Spleen (tissue), 11 donors: ENCODE data around the gene UFSP2. TPM values are rescaled to one million over a fixed set of nuclear protein-coding genes. Genes with fewer than 3 reads are reported as not detected.

Experiments used
- DNase-seq: peaks from one replicate; pipeline ENCODE4 v3.0.0-alpha.2; 2020
- H3K27ac ChIP-seq, 8 donors: fragments of 200-600 bp; sonication (generic) in 7 of 8; 1 replicate in 4 of 8; 2 replicates in 4 of 8; pipeline versions ENCODE4 v1.5.0 to v1.8.0; 2016 to 2021; ENCODE audit warnings: inconsistent platforms in 4 of 8, mild to moderate bottlenecking in 4 of 8, moderate library complexity in 1 of 8
- H3K27me3 ChIP-seq, 7 donors: fragments of 200-600 bp; sonication (generic) in 6 of 7; replicated peaks in 1 of 7; 1 replicate in 4 of 7; 2 replicates in 3 of 7; pipeline versions ENCODE4 v1.5.0 to v1.8.0; 2016 to 2021; ENCODE audit warnings: inconsistent platforms in 3 of 7, mild to moderate bottlenecking in 1 of 7
- H3K36me3 ChIP-seq, 6 donors: fragments of 200-600 bp; sonication (generic) in 5 of 6; 1 replicate in 4 of 6; 2 replicates in 2 of 6; pipeline versions ENCODE4 v1.5.0 to v1.8.0; 2016 to 2021; ENCODE audit warnings: inconsistent platforms in 2 of 6
- H3K4me1 ChIP-seq, 6 donors: fragments of 200-600 bp; sonication (generic) in 5 of 6; 1 replicate in 3 of 6; 2 replicates in 3 of 6; pipeline versions ENCODE4 v1.5.0 to v1.8.0; 2016 to 2021; ENCODE audit warnings: inconsistent platforms in 3 of 6
- H3K4me3 ChIP-seq, 8 donors: fragments of 200-600 bp; sonication (generic) in 7 of 8; 1 replicate in 4 of 8; 2 replicates in 4 of 8; pipeline versions ENCODE4 v1.5.0 to v1.8.0; 2016 to 2021; ENCODE audit warnings: inconsistent platforms in 4 of 8, mild to moderate bottlenecking in 4 of 8, moderate library complexity in 2 of 8
- H3K9me3 ChIP-seq, 8 donors: fragments of 200-600 bp; sonication (generic) in 7 of 8; 1 replicate in 4 of 8; 2 replicates in 4 of 8; pipeline versions ENCODE4 v1.5.0 to v1.8.0; 2016 to 2021; ENCODE audit warnings: inconsistent platforms in 4 of 8
- POLR2A ChIP-seq, 3 donors: fragments of 450-650 bp; IDR thresholded peaks; one replicate each; pipeline ENCODE4 v1.5.1; 2017; ENCODE audit warnings: antibody characterized with exemption in 3 of 3, mild to moderate bottlenecking in 1 of 3
- POLR2AphosphoS5 ChIP-seq, 3 donors: sonication (generic); formaldehyde crosslinking; IDR thresholded peaks; one replicate each; pipeline ENCODE4 v1.5.1; 2017; ENCODE audit warnings: antibody characterized with exemption in 3 of 3
- WGBS, 5 donors: extraction: QIAGEN DNeasy Blood & Tissue Kit in 3 of 5; methylation state at CpG; one replicate each; pipeline versions ENCODE4 v1.1.5 to v1.1.7; 2013 to 2018; 5-methylcytosine and 5-hydroxymethylcytosine counted together
- intact Hi-C: fragments of 100-400 bp; cut with DNase I; formaldehyde crosslinking; loops from one replicate; pipeline ENCODE4 v1.15.0; 2023; ENCODE audit warnings: low total_unique reads
- polyA plus RNA-seq, 3 donors: library from polyadenylated mRNA; stranded (reverse); fragments of 200-250 nt; gene quantifications; one replicate each; pipeline ENCODE4 v1.2.1, GENCODE V29; 2013
- small RNA-seq, 4 donors: library from RNA; depleted of rRNA; stranded (forward); fragments of <200 nt; gene quantifications; one replicate each; pipeline ENCODE3, GENCODE V24; 2016
- total RNA-seq, 7 donors: library from RNA; depleted of rRNA in 3 of 7; stranded (reverse); fragments of >200 nt in 3 of 7; fragmentation: NEBNext Ultra II Directional in 4 of 7; extraction: Animal tissue kit (Norgen Biotek cat#: 25700) in 4 of 7; gene quantifications; one replicate each; pipeline versions ENCODE4 v1.1.0 to v1.2.1, GENCODE V29; 2016 to 2021
- TF ChIP-seq, protein P1 (sequence below), 11 experiments: fragments of 200-600 bp in 7 of 11; fragments of 450-650 bp in 4 of 11; sonication (generic) in 4 of 11; IDR thresholded peaks in 8 of 11; conservative IDR thresholded peaks in 3 of 11; 1 replicate in 7 of 11; 2 replicates in 4 of 11; pipeline versions ENCODE4 v1.4.0 to v1.8.0; 2016 to 2021; ENCODE audit warnings: antibody characterized with exemption in 11 of 11, inconsistent platforms in 4 of 11, mild to moderate bottlenecking in 1 of 11
- donor health status: healthy with polysubstance abuse.
- donor health status: DM: no; HTN: no; CAD: no; lungs with moderate emphysema.
- donor health status: DM: no; HTN: no; CAD: no.
- donor health status: Bipolar disorder and iron deficiency.
- donor health status: healthy.
- donor health status: DM: no; HTN: no; CAD: no.
- donor health status: DM: yes; HTN: yes; CAD: no.

UFSP2 gene
- total and polyA plus RNA-seq, 10 donors = 11.0 to 44.1 (median 25.0) TPM

DNA sequence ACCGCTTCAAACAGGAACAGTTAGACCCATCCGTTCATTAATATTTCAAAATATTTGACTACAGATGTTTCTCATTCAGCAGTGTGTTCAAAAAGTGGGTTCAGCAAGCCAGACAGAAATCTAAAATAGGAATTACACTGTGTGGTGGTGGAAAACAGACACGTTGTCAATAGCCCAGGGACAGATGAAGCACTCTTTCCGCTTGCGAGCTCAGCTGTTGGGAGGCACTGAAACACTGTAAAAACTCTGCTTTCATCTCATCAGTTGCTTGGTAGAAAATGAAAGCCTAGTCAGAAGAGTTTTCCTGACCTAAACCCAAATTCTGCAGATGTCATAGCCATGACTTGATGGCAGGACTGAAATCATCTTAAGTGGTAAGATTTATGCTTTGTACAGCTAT, 68.6 kb downstream of the UFSP2 start:
- no peak overlapping the region for H3K27ac ChIP-seq
- WGBS, 5 donors = 90 to 94% (median 93%) methylated on average over 5 of the region's 5 CpGs
- H3K27me3 ChIP-seq = no peaks in the 10 kb centered on the region
- no peak overlapping the region for H3K4me3 ChIP-seq
- no peaks in the 10 kb centered on the region for H3K9me3 ChIP-seq
- TF ChIP-seq POLR2A (IDR thresholded peaks at IDR 0.05) (no peak), POLR2AphosphoS5 (IDR thresholded peaks at IDR 0.05) (no peak)
- TF ChIP-seq, protein P1, sequence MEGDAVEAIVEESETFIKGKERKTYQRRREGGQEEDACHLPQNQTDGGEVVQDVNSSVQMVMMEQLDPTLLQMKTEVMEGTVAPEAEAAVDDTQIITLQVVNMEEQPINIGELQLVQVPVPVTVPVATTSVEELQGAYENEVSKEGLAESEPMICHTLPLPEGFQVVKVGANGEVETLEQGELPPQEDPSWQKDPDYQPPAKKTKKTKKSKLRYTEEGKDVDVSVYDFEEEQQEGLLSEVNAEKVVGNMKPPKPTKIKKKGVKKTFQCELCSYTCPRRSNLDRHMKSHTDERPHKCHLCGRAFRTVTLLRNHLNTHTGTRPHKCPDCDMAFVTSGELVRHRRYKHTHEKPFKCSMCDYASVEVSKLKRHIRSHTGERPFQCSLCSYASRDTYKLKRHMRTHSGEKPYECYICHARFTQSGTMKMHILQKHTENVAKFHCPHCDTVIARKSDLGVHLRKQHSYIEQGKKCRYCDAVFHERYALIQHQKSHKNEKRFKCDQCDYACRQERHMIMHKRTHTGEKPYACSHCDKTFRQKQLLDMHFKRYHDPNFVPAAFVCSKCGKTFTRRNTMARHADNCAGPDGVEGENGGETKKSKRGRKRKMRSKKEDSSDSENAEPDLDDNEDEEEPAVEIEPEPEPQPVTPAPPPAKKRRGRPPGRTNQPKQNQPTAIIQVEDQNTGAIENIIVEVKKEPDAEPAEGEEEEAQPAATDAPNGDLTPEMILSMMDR (IDR thresholded peaks at IDR 0.05 in 8 of 11, conservative IDR thresholded peaks at IDR 0.05 in 3 of 11) = no peak
- H3K36me3 ChIP-seq = peaks cover 0 to 81% (median 14%) of the 10 kb centered on the region in 6 donors
- intact Hi-C loops = no loop called here
- no peaks in the 10 kb centered on the region for H3K4me1 ChIP-seq
- DNase-seq = no peak

DNA sequence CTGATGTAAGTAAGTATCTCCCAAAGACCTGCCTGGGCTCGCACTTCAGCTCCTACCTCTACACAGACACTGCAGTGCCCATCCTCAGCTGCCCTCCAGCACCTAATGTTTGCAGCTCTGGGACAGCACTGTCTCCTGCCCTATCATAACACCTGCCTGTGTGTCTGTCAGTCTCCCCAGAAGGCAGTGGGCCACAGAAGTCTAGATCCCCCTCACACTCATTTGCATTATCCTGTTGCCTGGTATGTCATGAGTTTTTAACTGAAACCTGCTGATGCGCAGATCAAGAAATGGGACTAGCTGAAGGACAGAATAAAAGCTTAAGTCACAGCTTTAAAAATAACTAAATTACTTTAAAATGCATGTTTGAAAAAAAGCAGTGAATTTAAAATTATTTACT, 73.0 kb downstream of the UFSP2 start:
- H3K36me3 ChIP-seq = peaks cover 0 to 84% (median 21%) of the 10 kb centered on the region in 6 donors
- 92 to 97% (median 95%) methylated on average over 2 of the region's 2 CpGs for WGBS, 5 donors
- H3K27me3 ChIP-seq = no peaks in the 10 kb centered on the region
- H3K27ac ChIP-seq = no peak overlapping the region
- intact Hi-C loops = no loop called here
- TF ChIP-seq POLR2A (IDR thresholded peaks at IDR 0.05) = no peak
- TF ChIP-seq POLR2AphosphoS5 (IDR thresholded peaks at IDR 0.05) = no peak
- TF ChIP-seq, protein P1 (IDR thresholded peaks at IDR 0.05 in 8 of 11, conservative IDR thresholded peaks at IDR 0.05 in 3 of 11) = no peak
- no peak overlapping the region for H3K4me3 ChIP-seq
- DNase-seq = no peak
- H3K4me1 ChIP-seq = peaks cover 0 to 7% (median 0%) of the 10 kb centered on the region in 6 donors
- no peaks in the 10 kb centered on the region for H3K9me3 ChIP-seq

DNA sequence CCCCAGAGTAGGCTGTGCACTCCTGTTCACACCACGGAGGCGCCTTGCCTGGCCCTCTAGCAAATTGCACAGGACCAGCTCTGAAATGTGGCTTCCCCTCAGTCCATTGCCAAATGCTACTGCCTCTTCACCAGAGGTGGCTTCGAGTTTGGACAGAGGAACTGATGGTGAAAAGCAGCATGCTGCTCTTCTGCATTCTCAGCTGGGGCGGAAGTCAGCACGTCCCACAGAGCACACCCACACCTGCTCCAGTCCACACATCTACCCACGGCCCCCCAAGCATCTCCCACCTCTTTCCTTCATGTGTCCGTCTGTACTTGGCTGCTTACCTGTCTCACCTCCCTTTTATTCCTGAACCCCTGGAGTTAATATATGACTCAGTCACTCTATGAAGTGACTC, 73.6 kb downstream of the UFSP2 start:
- TF ChIP-seq, protein P1 (IDR thresholded peaks at IDR 0.05 in 8 of 11, conservative IDR thresholded peaks at IDR 0.05 in 3 of 11) = no peak
- TF ChIP-seq POLR2AphosphoS5 (IDR thresholded peaks at IDR 0.05) (no peak), POLR2A (IDR thresholded peaks at IDR 0.05) (no peak)
- peaks cover 0 to 84% (median 23%) of the 10 kb centered on the region in 6 donors for H3K36me3 ChIP-seq
- no peaks in the 10 kb centered on the region for H3K9me3 ChIP-seq
- no peaks in the 10 kb centered on the region for H3K27me3 ChIP-seq
- intact Hi-C loops = no loop called here
- no peak overlapping the region for H3K27ac ChIP-seq
- DNase-seq = no peak
- H3K4me1 ChIP-seq = peaks cover 0 to 7% (median 0%) of the 10 kb centered on the region in 6 donors
- 79 to 89% (median 84%) methylated on average over 7 of the region's 7 CpGs for WGBS, 5 donors
- H3K4me3 ChIP-seq = no peak overlapping the region

DNA sequence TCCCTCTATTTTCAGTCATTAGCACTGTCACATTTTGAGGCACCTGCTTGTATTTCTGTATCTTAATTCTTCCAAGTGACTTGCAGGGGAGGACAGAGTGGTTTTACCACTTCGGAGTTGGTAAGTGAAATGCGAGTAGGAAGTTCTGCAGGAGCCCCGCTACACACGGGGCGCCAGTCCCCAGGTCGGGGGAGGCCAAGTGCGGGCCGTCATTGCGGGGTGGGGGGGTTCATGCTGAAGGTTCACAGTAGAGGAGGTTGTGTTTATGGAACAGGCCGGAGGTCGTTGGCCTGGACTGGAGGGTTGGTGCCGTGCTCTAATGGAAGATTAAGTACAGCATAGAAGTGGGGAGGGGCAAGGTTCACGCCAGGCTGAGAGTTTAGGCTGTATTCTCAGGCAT, 74.1 kb downstream of the UFSP2 start:
- Histone ChIP-seq H3K4me1 (peaks cover 0 to 7% (median 0%) of the 10 kb centered on the region in 6 donors), H3K9me3 (no peaks in the 10 kb centered on the region), H3K27ac (no peak overlapping the region), H3K4me3 (no peak overlapping the region), H3K27me3 (no peaks in the 10 kb centered on the region), H3K36me3 (peaks cover 0 to 84% (median 25%) of the 10 kb centered on the region in 6 donors)
- no peak for DNase-seq
- WGBS, 5 donors = 89 to 94% (median 90%) methylated on average over 13 of the region's 13 CpGs
- no peak for TF ChIP-seq POLR2AphosphoS5 (IDR thresholded peaks at IDR 0.05)
- TF ChIP-seq, protein P1 (IDR thresholded peaks at IDR 0.05 in 8 of 11, conservative IDR thresholded peaks at IDR 0.05 in 3 of 11) = no peak
- TF ChIP-seq POLR2A (IDR thresholded peaks at IDR 0.05) = no peak
- intact Hi-C loops = no loop called here

Small RNA genes lying within 50 kb of the gene (small RNA-seq; reads per million reads assigned to genes)
- 0 reads per million in 4 donors for gene RF00019

Other genes with a start within 250 kb of the UFSP2 start
- 10 to 100 TPM; 34.0 to 48.6 (median 40.6) TPM for gene CFAP97, start 222.0 kb downstream of the UFSP2 start, total RNA-seq
- 10 to 100 TPM in 1 of 3 donors, 1 to 10 TPM in 2; 4.8 to 12.4 (median 8.0) TPM for gene CFAP97, start 222.0 kb downstream of the UFSP2 start, polyA plus RNA-seq
- 10 to 100 TPM; 24.3 to 49.6 (median 36.7) TPM for gene SNX25, start 216.4 kb downstream of the UFSP2 start, total RNA-seq
- gene SNX25, start 216.4 kb downstream of the UFSP2 start, polyA plus RNA-seq = 10 to 100 TPM in 2 of 3 donors, 1 to 10 TPM in 1; 9.6 to 16.0 (median 14.1) TPM
- 1 to 10 TPM in 5 of 7 donors, under 1 TPM in 2; 0.47 to 2.4 (median 1.2) TPM for gene LRP2BP, start 30.0 kb downstream of the UFSP2 start, total RNA-seq
- under 1 TPM; 0.17 to 0.48 (median 0.29) TPM for gene LRP2BP, start 30.0 kb downstream of the UFSP2 start, polyA plus RNA-seq
- gene ANKRD37, start 29.1 kb downstream of the UFSP2 start, total RNA-seq = 10 to 100 TPM in 3 of 7 donors, 1 to 10 TPM in 4; 6.9 to 21.1 (median 8.9) TPM
- 10 to 100 TPM in 2 of 3 donors, 1 to 10 TPM in 1; 6.0 to 12.0 (median 10.5) TPM for gene ANKRD37, start 29.1 kb downstream of the UFSP2 start, polyA plus RNA-seq
- 1 to 10 TPM in 2 of 7 donors, under 1 TPM in 5; 0.60 to 4.7 (median 0.87) TPM for gene CCDC110, start 45.8 kb upstream of the UFSP2 start, total RNA-seq
- under 1 TPM; 0.20 to 0.26 (median 0.22) TPM for gene CCDC110, start 45.8 kb upstream of the UFSP2 start, polyA plus RNA-seq
- 100 to 1,000 TPM in 1 of 7 donors, 10 to 100 TPM in 6; 30.0 to 107 (median 67.5) TPM for gene PDLIM3, start 109.5 kb upstream of the UFSP2 start, total RNA-seq
- gene PDLIM3, start 109.5 kb upstream of the UFSP2 start, polyA plus RNA-seq = 10 to 100 TPM; 28.0 to 43.9 (median 30.2) TPM